Stimulated activated CD4-positive, alpha-beta T cell treated with anti-CD3 and anti-CD28 coated beads, Interleukin-4, amount 100 ng/mL, for 24 hours (primary cell): ENCODE data around the gene ACER1.
A peak's percentile ranks its signal among the peaks of the same experiment; 100 is the strongest.
"Not testable (repeated sequence)": the region's sequence is repeated elsewhere in the genome, so short reads cannot be mapped to it uniquely, and the experiment has no call there.

Source experiments
- DNase-seq: peaks from one replicate; pipeline ENCODE4 v3.0.0-alpha.2; 2020

Gene ACER1

GRCh38 chr19:6286676-6287075, 46.7 kb downstream of the ACER1 start:
- no peak for DNase-seq

GRCh38 chr19:6282393-6282792, 51.0 kb downstream of the ACER1 start:
- not testable (repeated sequence) for DNase-seq

GRCh38 chr19:6279931-6280591, 53.4 kb downstream of the ACER1 start, which contains the start of gene MLLT1:
MLLT1 (minus strand) TSS chr19:6279975; CDS start chr19:6279784, 191 bp downstream.
- peak; percentile 96 for DNase-seq

- DNase-seq = no peak
Measured at GRCh38 chr19:6279620-6279930, 53.8 kb downstream of the ACER1 start.

GRCh38 chr19:6278740-6279619, 54.4 kb downstream of the ACER1 start:
- DNase-seq = no peak

- no peak for DNase-seq
Measured at GRCh38 chr19:6278051-6278450, 55.4 kb downstream of the ACER1 start.

- no peak for DNase-seq
Measured at GRCh38 chr19:6276447-6276846, 57.0 kb downstream of the ACER1 start.

GRCh38 chr19:6275170-6275744, 58.2 kb downstream of the ACER1 start:
- DNase-seq = no peak

- no peak for DNase-seq
Measured at GRCh38 chr19:6274756-6275155, 58.7 kb downstream of the ACER1 start.

- no peak for DNase-seq
Measured at GRCh38 chr19:6273701-6274601, 59.5 kb downstream of the ACER1 start.

GRCh38 chr19:6272913-6273600, 60.4 kb downstream of the ACER1 start:
- DNase-seq = no peak

GRCh38 chr19:6272411-6272791, 61.0 kb downstream of the ACER1 start:
- no peak for DNase-seq

GRCh38 chr19:6271721-6272410, 61.5 kb downstream of the ACER1 start:
- DNase-seq = no peak

GRCh38 chr19:6271251-6271650, 62.2 kb downstream of the ACER1 start:
- no peak for DNase-seq

- DNase-seq = no peak
Measured at GRCh38 chr19:6270822-6271221, 62.6 kb downstream of the ACER1 start.

- DNase-seq = no peak
Measured at GRCh38 chr19:6270076-6270745, 63.2 kb downstream of the ACER1 start.

- no peak for DNase-seq
Measured at GRCh38 chr19:6269101-6269886, 64.1 kb downstream of the ACER1 start.

- DNase-seq = no peak
Measured at GRCh38 chr19:6268382-6268771, 65.0 kb downstream of the ACER1 start.

- no peak for DNase-seq
Measured at GRCh38 chr19:6267552-6268381, 65.6 kb downstream of the ACER1 start.
